HepG2 (cell line): Measurements from ENCODE around the gene CARMIL3. TPM values are rescaled to one million over a fixed set of nuclear protein-coding genes. Genes with fewer than 3 reads are reported as not detected.

Experiments used
- CEBPZ ChIP-seq: IDR thresholded peaks from 2 replicates; pipeline ENCODE4 v1.6.1; 2012; ENCODE audit warnings: low read length, improper control_type of control experiment
- CENPT ChIP-seq: sonication (generic); formaldehyde crosslinking; IDR thresholded peaks from 2 replicates; pipeline ENCODE4 v1.8.0; 2022; ENCODE audit warnings: low read depth, mild to moderate bottlenecking, moderate library complexity, missing genetic modification reagents
- DMAP1 ChIP-seq: IDR thresholded peaks from 2 replicates; pipeline ENCODE4 v1.6.1; 2016
- FOXC1 ChIP-seq: sonication (generic); formaldehyde crosslinking; IDR thresholded peaks from 2 replicates; pipeline ENCODE4 v1.8.0; 2022; ENCODE audit warnings: mild to moderate bottlenecking, missing genetic modification reagents, borderline replicate concordance
- HES4 ChIP-seq: sonication (generic); formaldehyde crosslinking; IDR thresholded peaks from 2 replicates; pipeline ENCODE4 v1.9.0; 2021; ENCODE audit warnings: mild to moderate bottlenecking, missing genetic modification reagents, borderline replicate concordance
- HOMEZ ChIP-seq: IDR thresholded peaks from 2 replicates; pipeline ENCODE4 v1.6.1; 2016; ENCODE audit warnings: low read depth
- MLLT10 ChIP-seq: sonication (generic); formaldehyde crosslinking; IDR thresholded peaks from 2 replicates; pipeline ENCODE4 v1.4.0; 2020; ENCODE audit warnings: missing genetic modification reagents
- NFE2L1 ChIP-seq: sonication (generic); formaldehyde crosslinking; IDR thresholded peaks from 2 replicates; pipeline ENCODE4 v1.4.0; 2020; ENCODE audit warnings: missing genetic modification reagents, mild to moderate bottlenecking, borderline replicate concordance
- THRA ChIP-seq: sonication (generic); formaldehyde crosslinking; IDR thresholded peaks from 2 replicates; pipeline ENCODE4 v1.4.0; 2020; ENCODE audit warnings: missing genetic modification reagents, borderline replicate concordance
- UBTF ChIP-seq: sonication (generic); formaldehyde crosslinking; IDR thresholded peaks from 2 replicates; pipeline ENCODE4 v1.4.0; 2020; ENCODE audit warnings: mild to moderate bottlenecking, missing genetic modification reagents
- ZBTB8A ChIP-seq: sonication (generic); formaldehyde crosslinking; IDR thresholded peaks from 2 replicates; pipeline ENCODE4 v1.4.0; 2020; ENCODE audit warnings: mild to moderate bottlenecking, low read depth, missing genetic modification reagents, borderline replicate concordance
- ZFY ChIP-seq: sonication (generic); formaldehyde crosslinking; IDR thresholded peaks from 2 replicates; pipeline ENCODE4 v1.4.0; 2020; ENCODE audit warnings: missing genetic modification reagents
- ZNF383 ChIP-seq: sonication (generic); formaldehyde crosslinking; IDR thresholded peaks from 2 replicates; pipeline ENCODE4 v1.4.0; 2020; ENCODE audit warnings: missing genetic modification reagents, mild to moderate bottlenecking, borderline replicate concordance
- ZNF468 ChIP-seq: sonication (generic); formaldehyde crosslinking; IDR thresholded peaks from 2 replicates; pipeline ENCODE4 v1.8.0; 2022; ENCODE audit warnings: mild to moderate bottlenecking, moderate library complexity, missing genetic modification reagents
- ZNF672 ChIP-seq: sonication (generic); formaldehyde crosslinking; IDR thresholded peaks from 2 replicates; pipeline ENCODE4 v1.8.1; 2022; ENCODE audit warnings: missing genetic modification reagents
- ZNF737 ChIP-seq: sonication (generic); formaldehyde crosslinking; IDR thresholded peaks from 2 replicates; pipeline ENCODE4 v1.5.0; 2020; ENCODE audit warnings: missing genetic modification reagents, mild to moderate bottlenecking, borderline replicate concordance
- polyA plus RNA-seq, 8 experiments: library from polyadenylated mRNA; depleted of rRNA in 3 of 8; stranded (reverse) in 7 of 8; unstranded in 1 of 8; fragments of >200 nt; fragmentation: Illumina TruSeq in 4 of 8; extraction: Trizol in 4 of 8; gene quantifications; 2 replicates each; pipeline versions ENCODE4 v1.2.1 to v1.2.3, GENCODE V29; 2011 to 2016; ENCODE audit warnings: low read depth in 4 of 8, missing spikeins in 1 of 8, mixed read lengths in 1 of 8; ENCODE audit not compliant: insufficient read depth in 1 of 8
- total RNA-seq, 5 experiments: library from RNA; depleted of rRNA; stranded (reverse); fragments of >200 nt; fragmentation: Illumina TruSeq; extraction: Trizol; gene quantifications; 2 replicates each; pipeline ENCODE4 v1.2.3, GENCODE V29; 2016; ENCODE audit warnings: low read depth in 1 of 5

CARMIL3 gene
- total and polyA plus RNA-seq, 2 of the 13 experiments (the other 11 are each of a cell fraction or from before 2014, with no cell fraction given): 0.27 to 0.55 TPM

- TF ChIP-seq ZNF383 (CRISPR knock-in tag): 0 out of 2 replicates have a peak, but pooled peaks have one; percentile 36
- peak; percentile 89; the same call in 1 of the 2 replicates for TF ChIP-seq HOMEZ (CRISPR knock-in tag)
- TF ChIP-seq FOXC1 (CRISPR knock-in tag): peak; percentile 73; the same call in 1 of the 2 replicates
- peak; percentile 94; the same call in 1 of the 2 replicates for TF ChIP-seq HES4 (CRISPR knock-in tag)
- peak; percentile 89 for TF ChIP-seq UBTF (CRISPR knock-in tag)
- no peak for TF ChIP-seq ZNF468 (CRISPR knock-in tag)
- peak; percentile 72; the same call in 1 of the 2 replicates for TF ChIP-seq DMAP1 (CRISPR knock-in tag)
- TF ChIP-seq THRA (CRISPR knock-in tag): peak; percentile 86
- peak; percentile 63 for TF ChIP-seq ZNF737
- TF ChIP-seq CENPT: 0 out of 2 replicates have a peak, but pooled peaks have one; percentile 75
- no peak for TF ChIP-seq ZNF672 (CRISPR knock-in tag)
- peak; percentile 73 for TF ChIP-seq ZFY (CRISPR knock-in tag)
- no peak for TF ChIP-seq CEBPZ
- TF ChIP-seq ZBTB8A: no peak
- TF ChIP-seq NFE2L1 (CRISPR knock-in tag): 0 out of 2 replicates have a peak, but pooled peaks have one; percentile 77
- TF ChIP-seq MLLT10 (CRISPR knock-in tag): no peak
Observed at GRCh38 chr14:24036169-24036962, 15.4 kb upstream of the CARMIL3 start (continued).
